H1 (cell line): ENCODE results near the gene F2. TPM values are rescaled to one million over a fixed set of nuclear protein-coding genes. Genes with fewer than 3 reads are reported as not detected.

Experiments
- CTCF ChIA-PET: fragments of 300-600 bp; sonication (Branson Sonifier 250); formaldehyde crosslinking; loops from one replicate; lab custom pipeline; 2021; ENCODE audit not compliant: partially characterized antibody; lab: Charles Lee
- POLR2A ChIA-PET: fragments of 300-600 bp; sonication (Branson Sonifier 250); formaldehyde crosslinking; loops from one replicate; lab custom pipeline; 2021; ENCODE audit warnings: inconsistent platforms; ENCODE audit not compliant: partially characterized antibody; lab: Charles Lee
- DNase-seq, 2 experiments: peaks; one replicate each; pipeline versions ENCODE4 v3.0.0 to v3.0.0-alpha.2; 2010 to 2022; ENCODE audit warnings: low spot score in 2 of 2, low read depth in 1 of 2, mixed read lengths in 1 of 2
- FAIRE-seq: peaks from 2 replicates; lab custom pipeline; 2011; peaks lifted over from hg19 to GRCh38; lab: Jason Lieb, UNC
- H2AFZ ChIP-seq: 2 replicates; pipeline ENCODE4 v1.8.1; 2012; ENCODE audit warnings: low read length, inconsistent platforms
- H2AK5ac ChIP-seq: 2 replicates; pipeline ENCODE4 v1.6.1; 2013; ENCODE audit warnings: low read depth, low read length
- H2BK120ac ChIP-seq: replicated peaks from 2 replicates; pipeline ENCODE3; 2013; ENCODE audit warnings: low read depth, low read length, inconsistent platforms
- H2BK12ac ChIP-seq: 2 replicates; pipeline ENCODE4 v1.6.1; 2013; ENCODE audit warnings: low read depth, low read length
- H2BK15ac ChIP-seq: 2 replicates; pipeline ENCODE4 v1.6.1; 2013; ENCODE audit warnings: low read length
- H2BK20ac ChIP-seq: 2 replicates; pipeline ENCODE4 v1.6.1; 2013; ENCODE audit warnings: low read length
- H2BK5ac ChIP-seq: 2 replicates; pipeline ENCODE4 v1.6.1; 2013; ENCODE audit warnings: low read depth, low read length
- H3K14ac ChIP-seq: 2 replicates; pipeline ENCODE4 v1.6.1; 2013; ENCODE audit warnings: inconsistent platforms; ENCODE audit not compliant: insufficient read length
- H3K18ac ChIP-seq: 2 replicates; pipeline ENCODE4 v1.6.1; 2013; ENCODE audit warnings: low read length; ENCODE audit errors: extremely low read depth
- H3K23ac ChIP-seq: 2 replicates; pipeline ENCODE4 v1.6.1; 2013; ENCODE audit warnings: inconsistent platforms; ENCODE audit not compliant: insufficient read length
- H3K23me2 ChIP-seq: 2 replicates; pipeline ENCODE4 v1.6.1; 2013; ENCODE audit warnings: low read depth, low read length
- H3K27ac ChIP-seq: 2 replicates; pipeline ENCODE4 v1.6.1; 2011; ENCODE audit warnings: low read depth, low read length, inconsistent platforms
- H3K27me3 ChIP-seq, 4 experiments: replicated peaks in 1 of 4; 1 replicate in 1 of 4; 2 replicates in 3 of 4; pipeline versions ENCODE4 v1.6.1 to v1.8.1; 2011 to 2013; ENCODE audit warnings: low read length in 3 of 4, mild to moderate bottlenecking in 3 of 4, inconsistent platforms in 2 of 4, mixed read lengths in 2 of 4, moderate library complexity in 1 of 4; ENCODE audit not compliant: control insufficient read depth in 3 of 4, insufficient read depth in 3 of 4; ENCODE audit errors: extremely low read depth in 1 of 4
- H3K36me3 ChIP-seq, 4 experiments: 2 replicates each; pipeline versions ENCODE4 v1.6.1 to v1.8.1; 2011 to 2013; ENCODE audit warnings: mild to moderate bottlenecking in 4 of 4, low read length in 3 of 4, moderate library complexity in 2 of 4, control low read depth in 1 of 4, inconsistent platforms in 1 of 4; ENCODE audit not compliant: insufficient read depth in 4 of 4, control insufficient read depth in 2 of 4
- H3K4ac ChIP-seq: replicated peaks from 2 replicates; pipeline ENCODE3; 2013; ENCODE audit warnings: low read length, low read depth, mixed read lengths, inconsistent platforms; ENCODE audit not compliant: insufficient read length
- H3K4me1 ChIP-seq, 4 experiments: replicated peaks in 1 of 4; 1 replicate in 1 of 4; 2 replicates in 3 of 4; pipeline versions ENCODE4 v1.6.1 to v1.8.1; 2011 to 2013; ENCODE audit warnings: low read length in 3 of 4, inconsistent platforms in 2 of 4, mixed read lengths in 1 of 4; ENCODE audit not compliant: insufficient read depth in 4 of 4, control insufficient read depth in 3 of 4
- H3K4me2 ChIP-seq, 2 experiments: 2 replicates each; pipeline versions ENCODE4 v1.6.1 to v1.8.1; 2011 to 2013; ENCODE audit warnings: low read depth in 2 of 2, low read length in 2 of 2, control low read depth in 1 of 2, inconsistent platforms in 1 of 2, mild to moderate bottlenecking in 1 of 2; ENCODE audit not compliant: insufficient read depth in 1 of 2
- H3K4me3 ChIP-seq, 4 experiments: fragments of 200-600, 300-600 bp in 1 of 4; sonication (generic), shearing (Covaris generic), sonication (Bioruptor Twin) in 1 of 4; 2 replicates each; pipeline versions ENCODE4 v1.5.1 to v1.8.1; 2011 to 2016; ENCODE audit warnings: low read length in 4 of 4, low read depth in 3 of 4, control low read depth in 2 of 4, inconsistent platforms in 2 of 4, mild to moderate bottlenecking in 2 of 4, mixed read lengths in 1 of 4, moderate library complexity in 1 of 4; ENCODE audit not compliant: insufficient read depth in 2 of 4; ENCODE audit errors: extremely low read depth in 1 of 4
- H3K56ac ChIP-seq: replicated peaks from 2 replicates; pipeline ENCODE3; 2013; ENCODE audit warnings: low read depth, mild to moderate bottlenecking, mixed read lengths, low read length, inconsistent platforms; ENCODE audit not compliant: insufficient read length
- H3K79me1 ChIP-seq: 2 replicates; pipeline ENCODE4 v1.6.1; 2013; ENCODE audit warnings: low read depth, low read length, control low read depth
- H3K79me2 ChIP-seq, 2 experiments: 2 replicates each; pipeline versions ENCODE4 v1.6.1 to v1.8.1; 2012 to 2013; ENCODE audit warnings: low read length in 2 of 2, mild to moderate bottlenecking in 2 of 2, inconsistent platforms in 1 of 2; ENCODE audit not compliant: insufficient read depth in 2 of 2, control insufficient read depth in 1 of 2
- H3K9ac ChIP-seq, 4 experiments: replicated peaks in 1 of 4; 1 replicate in 1 of 4; 2 replicates in 3 of 4; pipeline versions ENCODE4 v1.6.1 to v1.8.1; 2011 to 2013; ENCODE audit warnings: low read depth in 3 of 4, low read length in 3 of 4, control low read depth in 2 of 4, mild to moderate bottlenecking in 2 of 4, moderate library complexity in 2 of 4, inconsistent platforms in 1 of 4; ENCODE audit errors: extremely low read depth in 1 of 4
- H3K9me3 ChIP-seq, 2 experiments: 2 replicates each; pipeline versions ENCODE4 v1.6.1 to v1.8.1; 2012 to 2013; ENCODE audit warnings: mild to moderate bottlenecking in 2 of 2, moderate library complexity in 2 of 2, control low read depth in 1 of 2, inconsistent platforms in 1 of 2, low read depth in 1 of 2, low read length in 1 of 2, mixed read lengths in 1 of 2; ENCODE audit not compliant: insufficient read depth in 2 of 2
- H4K20me1 ChIP-seq, 2 experiments: replicated peaks in 1 of 2; 2 replicates each; pipeline versions ENCODE3 to v1.8.1; 2011 to 2013; ENCODE audit warnings: inconsistent platforms in 2 of 2, low read length in 2 of 2, mild to moderate bottlenecking in 1 of 2; ENCODE audit not compliant: insufficient read depth in 2 of 2, control insufficient read depth in 1 of 2
- H4K5ac ChIP-seq: 2 replicates; pipeline ENCODE4 v1.6.1; 2013; ENCODE audit warnings: low read length, low read depth, mixed read lengths, inconsistent platforms; ENCODE audit not compliant: insufficient read length
- H4K8ac ChIP-seq: 2 replicates; pipeline ENCODE4 v1.8.0; 2013; ENCODE audit warnings: mild to moderate bottlenecking, moderate library complexity, low read length, inconsistent platforms; ENCODE audit not compliant: insufficient read depth; ENCODE audit errors: extremely low read depth
- H4K91ac ChIP-seq: replicated peaks from 2 replicates; pipeline ENCODE3; 2013; ENCODE audit warnings: low read length, mixed read lengths, inconsistent platforms; ENCODE audit not compliant: insufficient read length
- NANOG ChIP-seq: IDR thresholded peaks from 2 replicates; pipeline ENCODE4 v1.6.1; 2011; ENCODE audit warnings: low read length, low read depth, mild to moderate bottlenecking, inconsistent platforms; ENCODE audit not compliant: insufficient read depth, poor library complexity, severe bottlenecking
- WGBS, 2 experiments: shearing (Covaris generic) in 1 of 2; methylation state at CpG; one replicate each; pipeline versions ENCODE4 v1.1.6 to v1.1.7; 2013 to 2015; ENCODE audit warnings: low lambda C conversion rate in 2 of 2, mixed read lengths in 2 of 2, inconsistent platforms in 1 of 2, low coverage in 1 of 2, missing lambda C conversion rate in 1 of 2; ENCODE audit not compliant: insufficient replicate concordance in 2 of 2, insufficient coverage in 1 of 2, insufficient read length in 1 of 2; ENCODE audit errors: extremely low coverage in 1 of 2, missing lambda C conversion rate in 1 of 2; 5-methylcytosine and 5-hydroxymethylcytosine counted together
- polyA plus RNA-seq, 7 experiments: library from polyadenylated mRNA; depleted of rRNA in 3 of 7; stranded (reverse) in 5 of 7; unstranded in 2 of 7; fragments of >200 nt in 5 of 7; fragments of 200-250 nt in 2 of 7; gene quantifications; 1 replicate in 5 of 7; 2 replicates in 1 of 7; 4 replicates in 1 of 7; pipeline versions ENCODE4 v1.2.1 to v1.2.3, GENCODE V29; 2011 to 2013; ENCODE audit warnings: missing spikeins in 2 of 7, mixed read lengths in 2 of 7
- total RNA-seq: library from RNA; stranded (reverse); fragmentation: NEBNext Ultra II Directional; extraction: Animal tissue kit (Norgen Biotek cat#: 25700); gene quantifications from 2 replicates; pipeline ENCODE4 v1.2.1, GENCODE V29; 2021

Gene F2
- total and polyA plus RNA-seq, 2 of the 8 experiments (the other 6 are each of a cell fraction or from before 2014, with no cell fraction given) = 0.11 TPM; not detected in 1

DNA sequence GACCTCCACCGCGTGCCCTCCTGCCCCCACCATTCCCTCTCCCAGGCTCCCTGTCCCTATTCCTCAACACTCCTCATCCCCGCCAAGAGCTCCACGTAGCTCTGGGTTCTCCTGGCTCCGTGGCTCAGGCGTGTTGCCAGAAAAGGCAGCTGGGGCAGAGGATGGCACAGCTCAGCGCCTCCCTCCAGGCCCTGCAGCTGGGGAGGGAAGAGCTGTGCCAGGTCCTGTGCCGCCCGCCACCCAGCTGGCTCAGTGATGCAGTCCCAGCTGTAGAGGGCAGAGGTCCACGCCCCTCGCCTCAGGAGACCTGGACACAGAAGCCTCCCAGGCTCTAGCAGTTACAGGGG is 22.8 kb upstream of the F2 start:
- no peaks in the 10 kb centered on the region; a peak in 2 of 7 replicates for H3K4me1 ChIP-seq
- H3K23me2 ChIP-seq = peaks cover 4% of the 10 kb centered on the region; the same call in 1 of the 2 replicates
- POLR2A ChIA-PET = interaction anchor here (0.9 to 3.1 kb wide), 4 partner anchors 9 to 315 kb away, joined by 3 to 21 read pairs (median 4); partner anchors contain the start of gene MDK
- DNase-seq (no peak), FAIRE-seq (no peak)
- no peak overlapping the region for H2BK5ac ChIP-seq
- H2BK20ac ChIP-seq = no peak overlapping the region
- H3K9me3 ChIP-seq = no peaks in the 10 kb centered on the region
- CTCF ChIA-PET = interaction anchor here (0.6 to 1.1 kb wide), 2 partner anchors 91 to 309 kb away, joined by 3 read pairs; no protein-coding TSS in a partner anchor
- 92% methylated on average over 8 of the region's 11 CpGs; no CpG with 5 or more reads in 1 of the 2 experiments for WGBS, 2 experiments
- no peak overlapping the region for H4K8ac ChIP-seq
- H2BK120ac ChIP-seq = no peak overlapping the region
- H3K36me3 ChIP-seq = peaks cover 2 to 11% (median 6%) of the 10 kb centered on the region in 4 experiments; a peak in 3 of 8 replicates
- no peak overlapping the region for H3K4ac ChIP-seq
- no peak overlapping the region for H4K91ac ChIP-seq
- H3K79me2 ChIP-seq = peaks cover 0 to 6% of the 10 kb centered on the region in 2 experiments; a peak in 1 of 4 replicates
- peaks cover 2% of the 10 kb centered on the region in 2 experiments for H4K20me1 ChIP-seq
- H3K23ac ChIP-seq = no peak overlapping the region
- no peak overlapping the region for H3K9ac ChIP-seq
- no peak overlapping the region for H3K27ac ChIP-seq
- H3K14ac ChIP-seq = no peak overlapping the region
- no peak overlapping the region for H3K4me2 ChIP-seq
- H3K18ac ChIP-seq = no peak overlapping the region
- H2AK5ac ChIP-seq = no peak overlapping the region
- H3K56ac ChIP-seq = no peak overlapping the region
- H4K5ac ChIP-seq = no peak overlapping the region
- H3K4me3 ChIP-seq = no peak overlapping the region
- no peak overlapping the region for H2BK15ac ChIP-seq
- no peak overlapping the region for H2AFZ ChIP-seq
- H3K27me3 ChIP-seq = no peaks in the 10 kb centered on the region
- H2BK12ac ChIP-seq = no peak overlapping the region
- H3K79me1 ChIP-seq = no peaks in the 10 kb centered on the region
- TF ChIP-seq NANOG = no peak
